OCI-LY7 (cell line): ENCODE results near the gene CDKL4.

Experiments
- EZH2phosphoT487 ChIP-seq: fragments of 200-600 bp; sonication (generic); IDR thresholded peaks from 2 replicates; pipeline ENCODE4 v1.6.1; 2018; ENCODE audit warnings: low read depth, borderline replicate concordance, mild to moderate bottlenecking, mixed run types, antibody characterized with exemption, low read length, moderate library complexity, mixed read lengths
- TF ChIP-seq, protein P1 (sequence below): fragments of 200-600 bp; sonication (generic); conservative IDR thresholded peaks from 2 replicates; pipeline ENCODE4 v1.5.1; 2014; ENCODE audit warnings: mild to moderate bottlenecking, antibody characterized with exemption, low read length, moderate library complexity, mixed read lengths

DNA sequence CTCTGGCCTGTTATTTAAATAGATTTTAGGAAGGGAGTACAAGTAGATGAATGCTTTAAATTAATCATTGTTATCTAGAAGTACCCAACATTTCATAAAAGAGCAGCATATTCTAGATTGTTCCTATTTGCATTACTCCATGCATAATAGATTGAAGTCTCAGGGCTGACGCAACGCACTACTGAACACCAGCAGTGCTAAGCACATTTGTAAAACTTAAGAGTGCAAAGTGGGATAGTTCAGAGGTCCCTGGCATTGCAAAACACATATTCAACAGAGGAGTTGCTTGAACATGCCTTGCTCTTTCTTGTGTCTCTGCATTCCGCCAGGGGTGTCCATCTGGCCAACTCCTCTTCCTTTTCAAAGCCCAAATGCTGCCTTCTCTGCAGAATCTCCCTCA, 22.3 kb downstream of the CDKL4 start:
- TF ChIP-seq, protein P1, sequence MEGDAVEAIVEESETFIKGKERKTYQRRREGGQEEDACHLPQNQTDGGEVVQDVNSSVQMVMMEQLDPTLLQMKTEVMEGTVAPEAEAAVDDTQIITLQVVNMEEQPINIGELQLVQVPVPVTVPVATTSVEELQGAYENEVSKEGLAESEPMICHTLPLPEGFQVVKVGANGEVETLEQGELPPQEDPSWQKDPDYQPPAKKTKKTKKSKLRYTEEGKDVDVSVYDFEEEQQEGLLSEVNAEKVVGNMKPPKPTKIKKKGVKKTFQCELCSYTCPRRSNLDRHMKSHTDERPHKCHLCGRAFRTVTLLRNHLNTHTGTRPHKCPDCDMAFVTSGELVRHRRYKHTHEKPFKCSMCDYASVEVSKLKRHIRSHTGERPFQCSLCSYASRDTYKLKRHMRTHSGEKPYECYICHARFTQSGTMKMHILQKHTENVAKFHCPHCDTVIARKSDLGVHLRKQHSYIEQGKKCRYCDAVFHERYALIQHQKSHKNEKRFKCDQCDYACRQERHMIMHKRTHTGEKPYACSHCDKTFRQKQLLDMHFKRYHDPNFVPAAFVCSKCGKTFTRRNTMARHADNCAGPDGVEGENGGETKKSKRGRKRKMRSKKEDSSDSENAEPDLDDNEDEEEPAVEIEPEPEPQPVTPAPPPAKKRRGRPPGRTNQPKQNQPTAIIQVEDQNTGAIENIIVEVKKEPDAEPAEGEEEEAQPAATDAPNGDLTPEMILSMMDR = no peak
- TF ChIP-seq EZH2phosphoT487 = no peak
